CD4-positive, CD25-positive, alpha-beta regulatory T cell (primary cell): ENCODE results near the gene ACOT11. TPM values are rescaled to one million over a fixed set of nuclear protein-coding genes. Genes with fewer than 3 reads are reported as not detected.

Experiments used
- ATAC-seq, 2 donors: fragments of 150-1000 bp; cut with Tn5 transposase; one replicate each; pipeline ENCODE4 v1.10.0; 2021; ENCODE audit warnings: low read depth in 2 of 2, moderate number of reproducible peaks in 2 of 2, moderate library complexity in 1 of 2
- DNase-seq, 3 donors: peaks; one replicate each; pipeline versions ENCODE4 v3.0.0 to v3.0.0-alpha.2; 2012 to 2022; ENCODE audit warnings: mixed read lengths in 1 of 3
- H3K27ac ChIP-seq: one replicate; pipeline ENCODE4 v1.7.0; 2013; ENCODE audit warnings: mild to moderate bottlenecking, low read length; ENCODE audit not compliant: insufficient read depth, poor library complexity, severe bottlenecking
- H3K27me3 ChIP-seq: one replicate; pipeline ENCODE4 v1.7.0; 2013; ENCODE audit warnings: low read length; ENCODE audit not compliant: control insufficient read depth, insufficient read depth
- H3K36me3 ChIP-seq: one replicate; pipeline ENCODE4 v1.7.0; 2013; ENCODE audit warnings: mild to moderate bottlenecking, low read length, moderate library complexity; ENCODE audit not compliant: control insufficient read depth, insufficient read depth
- H3K4me1 ChIP-seq: 2 replicates; pipeline ENCODE4 v1.7.0; 2013; ENCODE audit warnings: mild to moderate bottlenecking, low read length; ENCODE audit not compliant: insufficient read depth, control insufficient read depth, poor library complexity, severe bottlenecking
- H3K4me3 ChIP-seq: one replicate; pipeline ENCODE4 v1.7.0; 2013; ENCODE audit warnings: low read depth, mild to moderate bottlenecking, low read length, moderate library complexity
- H3K9me3 ChIP-seq, 2 experiments: 1 replicate in 1 of 2; 2 replicates in 1 of 2; pipeline ENCODE4 v1.7.0; 2013; ENCODE audit warnings: low read length in 2 of 2, mild to moderate bottlenecking in 1 of 2, moderate library complexity in 1 of 2; ENCODE audit not compliant: control insufficient read depth in 2 of 2
- H3K27ac Mint-ChIP-seq, 3 donors: one replicate each; pipeline ENCODE4 v1.8.0; 2020 to 2022; ENCODE audit warnings: mild to moderate bottlenecking in 3 of 3, mixed read lengths in 3 of 3, moderate library complexity in 2 of 3
- H3K27me3 Mint-ChIP-seq: one replicate; pipeline ENCODE4 v1.8.0; 2022; ENCODE audit warnings: mild to moderate bottlenecking, mixed read lengths
- H3K36me3 Mint-ChIP-seq: one replicate; pipeline ENCODE4 v1.8.0; 2020; ENCODE audit warnings: mixed read lengths
- H3K4me1 Mint-ChIP-seq, 4 donors: one replicate each; pipeline ENCODE4 v1.8.0; 2020 to 2022; ENCODE audit warnings: mixed read lengths in 4 of 4, mild to moderate bottlenecking in 1 of 4
- H3K4me3 Mint-ChIP-seq, 4 donors: one replicate each; pipeline ENCODE4 v1.8.0; 2020 to 2022; ENCODE audit warnings: mild to moderate bottlenecking in 4 of 4, mixed read lengths in 4 of 4, moderate library complexity in 3 of 4
- H3K9me3 Mint-ChIP-seq, 7 donors: one replicate each; pipeline ENCODE4 v1.8.0; 2020 to 2022; ENCODE audit warnings: mixed read lengths in 7 of 7, mild to moderate bottlenecking in 3 of 7, moderate library complexity in 2 of 7
- polyA plus RNA-seq, 4 donors: library from polyadenylated mRNA; unstranded; fragments of 300-500 nt; fragmentation: Illumina TruSeq; gene quantifications; one replicate each; pipeline ENCODE4 v1.2.3, GENCODE V29; 2021
- total RNA-seq: library from RNA; stranded (reverse); gene quantifications from one replicate; pipeline ENCODE4 v1.2.3, GENCODE V29; 2022

ACOT11 gene
- total and polyA plus RNA-seq, 5 donors from 2014 or later = 0.15 to 0.36 (median 0.15) TPM; not detected in 2

DNA sequence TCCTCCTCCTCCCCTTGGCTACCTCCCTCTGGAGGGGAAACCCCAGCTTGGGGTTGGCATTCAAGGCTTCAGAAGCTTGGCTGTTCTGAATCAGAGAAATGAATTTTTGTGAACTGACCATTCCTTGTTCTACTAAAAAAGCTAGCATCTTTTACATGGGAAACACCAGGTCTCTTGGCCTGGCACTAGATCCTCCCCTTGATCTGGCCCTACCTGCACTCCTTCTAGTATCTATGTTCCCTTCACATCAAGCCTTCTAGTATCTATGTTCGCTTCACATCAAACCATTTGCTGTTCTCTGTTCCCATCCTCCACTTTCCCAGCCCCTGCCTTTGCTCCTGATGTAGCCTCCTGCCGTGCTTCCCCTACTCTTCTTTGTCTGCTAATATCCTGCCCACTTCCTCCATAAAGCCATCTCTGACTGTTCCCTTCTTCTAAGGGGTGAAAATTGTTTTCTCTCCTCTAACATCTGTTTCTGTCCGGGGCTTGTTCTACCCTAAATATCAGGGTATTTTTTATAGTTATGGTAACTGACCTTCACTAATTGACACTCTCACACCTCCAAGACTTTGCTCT is 49.5 kb downstream of the ACOT11 start:
- peaks cover 0 to 1% (median 0%) of the 10 kb centered on the region in 7 donors for H3K9me3 Mint-ChIP-seq
- H3K36me3 Mint-ChIP-seq = no peaks in the 10 kb centered on the region
- Histone ChIP-seq H3K4me1 (no peaks in the 10 kb centered on the region), H3K4me3 (no peak overlapping the region), H3K27ac (no peak overlapping the region), H3K27me3 (no peaks in the 10 kb centered on the region), H3K9me3 (no peaks in the 10 kb centered on the region), H3K36me3 (no peaks in the 10 kb centered on the region)
- H3K4me3 Mint-ChIP-seq = no peak overlapping the region
- DNase-seq = no peak
- H3K27ac Mint-ChIP-seq = no peak overlapping the region
- no peak for ATAC-seq
- peaks cover 0 to 3% (median 0%) of the 10 kb centered on the region in 4 donors for H3K4me1 Mint-ChIP-seq
- no peaks in the 10 kb centered on the region for H3K27me3 Mint-ChIP-seq

DNA sequence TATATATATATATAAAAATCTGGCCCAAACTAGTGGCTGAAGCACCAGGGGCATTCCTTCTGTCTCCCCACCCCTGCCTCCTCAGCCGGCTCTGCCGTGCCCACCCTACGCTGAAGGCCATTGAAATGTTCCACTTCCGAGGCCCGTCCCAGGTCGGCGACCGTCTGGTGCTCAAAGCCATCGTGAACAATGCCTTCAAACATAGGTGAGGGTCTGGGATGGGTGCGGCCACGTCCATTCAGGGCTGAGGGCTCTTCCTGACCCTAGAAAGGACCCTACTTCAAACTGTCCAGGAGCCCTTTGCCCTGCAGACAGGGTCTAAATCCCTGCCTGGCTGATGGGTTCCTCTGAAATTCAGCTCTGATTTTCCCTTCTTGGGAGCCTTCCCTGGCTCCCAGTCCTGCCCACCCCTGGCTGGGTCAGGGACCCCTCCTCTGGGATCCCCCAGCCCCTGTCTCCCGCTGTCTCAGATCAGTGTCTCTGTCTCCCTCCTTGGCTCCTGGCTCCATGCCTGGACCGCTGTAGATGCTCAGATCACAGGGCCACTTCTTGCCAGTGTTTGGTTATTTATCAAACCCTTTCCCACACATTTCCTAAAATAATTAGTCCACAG is 51.3 kb downstream of the ACOT11 start:
- no peak overlapping the region for H3K4me3 Mint-ChIP-seq
- ATAC-seq (no peak), DNase-seq (no peak)
- H3K36me3 Mint-ChIP-seq = no peaks in the 10 kb centered on the region
- H3K27ac Mint-ChIP-seq = no peak overlapping the region
- Histone ChIP-seq H3K27me3 (no peaks in the 10 kb centered on the region), H3K27ac (no peak overlapping the region), H3K36me3 (no peaks in the 10 kb centered on the region), H3K4me1 (no peaks in the 10 kb centered on the region), H3K9me3 (no peaks in the 10 kb centered on the region), H3K4me3 (no peak overlapping the region)
- H3K27me3 Mint-ChIP-seq = no peaks in the 10 kb centered on the region
- H3K9me3 Mint-ChIP-seq = peaks cover 0 to 1% (median 0%) of the 10 kb centered on the region in 7 donors
- H3K4me1 Mint-ChIP-seq = peaks cover 0 to 5% (median under 1%) of the 10 kb centered on the region in 4 donors

DNA sequence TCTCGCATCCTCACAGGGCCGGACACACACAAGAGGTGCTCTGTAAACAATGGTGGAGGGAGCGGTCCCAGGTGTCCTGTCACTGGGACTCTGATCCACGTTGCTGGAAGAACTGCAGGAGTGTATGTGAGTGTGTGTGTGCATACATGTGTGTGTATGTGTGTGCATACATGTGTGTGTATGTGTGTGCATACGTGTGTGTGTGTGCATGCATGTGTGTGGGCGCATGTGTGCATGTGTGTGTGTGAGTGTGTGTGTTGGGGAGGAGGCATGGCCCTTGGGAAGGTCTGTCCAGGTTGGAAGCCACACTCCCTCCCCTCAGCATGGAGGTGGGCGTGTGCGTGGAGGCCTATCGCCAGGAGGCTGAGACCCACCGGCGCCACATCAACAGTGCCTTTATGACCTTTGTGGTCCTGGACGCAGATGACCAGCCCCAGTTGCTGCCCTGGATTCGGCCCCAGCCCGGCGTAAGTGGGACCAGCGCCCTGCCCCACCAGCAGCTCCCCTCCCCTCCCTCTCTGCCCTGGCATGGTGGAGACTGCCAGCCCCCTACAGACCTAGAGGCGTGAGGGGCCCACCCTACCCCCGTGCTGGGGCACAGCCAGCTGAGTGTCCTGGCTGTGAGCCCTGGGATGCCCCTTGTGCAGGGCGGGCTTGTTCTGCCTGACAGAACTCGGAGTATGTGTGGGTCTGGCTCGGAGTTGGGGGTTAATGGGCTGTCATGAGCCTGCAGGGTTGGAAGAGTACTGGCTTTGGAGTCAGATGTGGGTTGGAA is 53.1 kb downstream of the ACOT11 start:
- H3K9me3 ChIP-seq = no peaks in the 10 kb centered on the region
- H3K36me3 Mint-ChIP-seq = no peaks in the 10 kb centered on the region
- peaks cover 0 to 1% (median 0%) of the 10 kb centered on the region in 7 donors for H3K9me3 Mint-ChIP-seq
- H3K27me3 Mint-ChIP-seq = no peaks in the 10 kb centered on the region
- peaks cover 0 to 17% (median 4%) of the 10 kb centered on the region in 4 donors for H3K4me1 Mint-ChIP-seq
- H3K4me3 ChIP-seq = no peak overlapping the region
- ATAC-seq (no peak), DNase-seq (no peak)
- no peak overlapping the region for H3K27ac Mint-ChIP-seq
- no peaks in the 10 kb centered on the region for H3K36me3 ChIP-seq
- no peaks in the 10 kb centered on the region for H3K27me3 ChIP-seq
- H3K27ac ChIP-seq = no peak overlapping the region
- H3K4me3 Mint-ChIP-seq = no peak overlapping the region
- no peaks in the 10 kb centered on the region for H3K4me1 ChIP-seq

DNA sequence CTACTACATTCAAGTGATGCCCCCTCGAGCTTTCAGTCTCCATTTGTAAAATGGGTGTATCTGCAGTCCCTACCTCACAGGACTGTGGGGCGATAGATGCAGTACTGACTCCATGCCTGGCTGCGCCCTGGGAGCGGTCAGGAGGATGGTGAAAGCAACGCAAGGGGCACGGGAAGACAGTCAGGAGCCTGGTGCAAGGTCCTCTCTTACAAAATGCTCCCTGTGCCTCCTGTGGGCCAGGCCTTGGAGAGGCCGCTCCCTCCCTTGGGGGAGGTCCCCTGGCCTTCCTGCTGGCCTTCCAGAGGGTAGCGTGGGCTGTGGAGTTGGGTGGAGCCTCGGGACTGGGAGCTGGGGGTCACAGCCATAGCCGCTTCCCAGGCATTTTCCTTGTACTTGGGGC is 53.7 kb downstream of the ACOT11 start:
- Histone ChIP-seq H3K4me1 (no peaks in the 10 kb centered on the region), H3K36me3 (no peaks in the 10 kb centered on the region), H3K9me3 (no peaks in the 10 kb centered on the region), H3K27ac (no peak overlapping the region), H3K27me3 (no peaks in the 10 kb centered on the region), H3K4me3 (no peak overlapping the region)
- Mint-ChIP-seq H3K4me3 (no peak overlapping the region), H3K4me1 (peaks cover 0 to 17% (median 4%) of the 10 kb centered on the region in 4 donors), H3K36me3 (no peaks in the 10 kb centered on the region), H3K27ac (no peak overlapping the region), H3K27me3 (no peaks in the 10 kb centered on the region), H3K9me3 (peaks cover 0 to 1% (median 0%) of the 10 kb centered on the region in 7 donors)
- DNase-seq = no peak
- no peak for ATAC-seq

DNA sequence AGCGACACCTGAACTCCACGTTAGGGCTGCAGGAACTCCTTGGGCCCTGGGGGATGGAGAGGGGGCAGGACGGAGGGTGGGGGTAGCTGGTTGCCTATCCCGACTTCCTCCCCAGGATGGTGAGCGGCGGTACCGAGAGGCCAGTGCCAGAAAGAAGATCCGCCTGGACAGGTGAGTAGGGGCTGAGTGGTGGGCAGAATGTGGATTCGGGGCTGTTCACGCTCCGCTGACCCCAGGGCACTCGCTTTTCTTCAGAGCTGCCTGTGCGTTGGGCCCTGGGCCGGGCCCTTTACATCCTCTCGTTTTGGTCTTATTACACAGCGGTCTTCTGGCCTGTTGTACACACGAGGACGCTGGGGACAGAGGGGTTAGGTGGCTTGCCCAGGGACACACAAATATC is 54.5 kb downstream of the ACOT11 start:
- Mint-ChIP-seq H3K27ac (no peak overlapping the region), H3K36me3 (no peaks in the 10 kb centered on the region), H3K4me3 (no peak overlapping the region), H3K4me1 (peaks cover 0 to 17% (median 4%) of the 10 kb centered on the region in 4 donors), H3K27me3 (no peaks in the 10 kb centered on the region), H3K9me3 (peaks cover 0 to 1% (median 0%) of the 10 kb centered on the region in 7 donors)
- H3K27ac ChIP-seq = no peak overlapping the region
- H3K4me1 ChIP-seq = no peaks in the 10 kb centered on the region
- no peak overlapping the region for H3K4me3 ChIP-seq
- H3K9me3 ChIP-seq = no peaks in the 10 kb centered on the region
- no peaks in the 10 kb centered on the region for H3K36me3 ChIP-seq
- no peak for ATAC-seq
- no peaks in the 10 kb centered on the region for H3K27me3 ChIP-seq
- DNase-seq = no peak

DNA sequence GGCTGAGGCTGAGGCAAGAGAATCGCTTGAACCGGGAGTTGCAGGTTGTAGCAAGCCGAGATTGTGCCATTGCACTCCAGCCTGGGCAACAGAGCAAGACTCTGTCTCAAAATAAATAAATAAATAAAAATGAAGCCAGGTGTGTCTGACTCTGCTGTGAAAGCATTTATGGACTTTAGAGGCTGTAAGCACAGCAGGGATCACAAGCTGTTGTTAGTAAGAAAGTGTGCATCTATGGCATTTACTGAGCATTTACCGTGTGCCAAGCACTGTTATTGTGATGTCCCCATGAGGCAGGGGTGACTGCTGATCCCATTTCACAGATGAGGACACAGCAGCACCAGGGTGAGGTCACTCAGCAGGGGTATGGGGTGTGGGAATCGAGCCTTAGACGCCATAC is 55.2 kb downstream of the ACOT11 start:
- Mint-ChIP-seq H3K4me1 (peaks cover 0 to 17% (median 4%) of the 10 kb centered on the region in 4 donors), H3K4me3 (no peak overlapping the region), H3K36me3 (no peaks in the 10 kb centered on the region), H3K27me3 (no peaks in the 10 kb centered on the region), H3K9me3 (peaks cover 0 to 1% (median 0%) of the 10 kb centered on the region in 7 donors), H3K27ac (no peak overlapping the region)
- no peaks in the 10 kb centered on the region for H3K36me3 ChIP-seq
- no peaks in the 10 kb centered on the region for H3K4me1 ChIP-seq
- no peak overlapping the region for H3K4me3 ChIP-seq
- H3K27me3 ChIP-seq = no peaks in the 10 kb centered on the region
- no peak overlapping the region for H3K27ac ChIP-seq
- no peaks in the 10 kb centered on the region for H3K9me3 ChIP-seq
- no peak for DNase-seq
- ATAC-seq = no peak

DNA sequence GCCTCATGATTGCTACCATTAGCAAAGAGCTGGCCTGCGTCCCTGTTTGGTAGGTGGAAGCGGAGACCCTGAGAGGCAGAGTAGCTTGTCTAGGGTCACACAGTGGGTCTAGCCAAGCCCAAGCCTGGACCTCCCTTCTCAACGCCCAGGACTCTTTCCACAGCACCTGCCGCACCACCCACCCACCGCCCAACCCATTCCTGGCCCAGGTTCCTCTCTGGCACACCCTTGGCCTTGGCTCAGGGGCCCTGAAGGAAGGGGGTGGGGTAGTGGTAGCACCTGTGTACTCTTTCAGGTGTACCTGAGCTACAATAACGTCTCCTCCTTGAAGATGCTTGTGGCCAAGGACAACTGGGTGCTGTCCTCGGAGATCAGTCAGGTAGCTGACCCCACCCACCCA is 56.0 kb downstream of the ACOT11 start:
- H3K9me3 Mint-ChIP-seq = peaks cover 0 to 1% (median 0%) of the 10 kb centered on the region in 7 donors
- H3K27me3 ChIP-seq = no peaks in the 10 kb centered on the region
- peak overlapping the region in 2 of 3 donors; percentile 14 to 66 for H3K27ac Mint-ChIP-seq
- H3K27ac ChIP-seq = no peak overlapping the region
- peaks cover 0 to 17% (median 4%) of the 10 kb centered on the region in 4 donors for H3K4me1 Mint-ChIP-seq
- ATAC-seq (no peak), DNase-seq (no peak)
- H3K4me3 Mint-ChIP-seq = no peak overlapping the region
- H3K36me3 ChIP-seq = no peaks in the 10 kb centered on the region
- no peak overlapping the region for H3K4me3 ChIP-seq
- no peaks in the 10 kb centered on the region for H3K9me3 ChIP-seq
- no peaks in the 10 kb centered on the region for H3K27me3 Mint-ChIP-seq
- no peaks in the 10 kb centered on the region for H3K36me3 Mint-ChIP-seq
- no peaks in the 10 kb centered on the region for H3K4me1 ChIP-seq
